ENCODE results near the gene ZNF143.

GRCh38 chr11:9577556-9577955 is 116.7 kb downstream of the ZNF143 start:
- no peak for TF ChIP-seq GATA2 (IDR thresholded peaks at IDR 0.05; ENCODE audit: low read depth, low read length)
- no peak for TF ChIP-seq GATA3 (IDR thresholded peaks at IDR 0.05; ENCODE audit: low read depth, low read length)

All from SH-SY5Y (cell line).